WERI-Rb-1 (cell line): Measurements from ENCODE around the gene SLC25A13.

Experiments
- DNase-seq: peaks from one replicate; pipeline ENCODE4 v3.0.0-alpha.2; 2020
- H3K27ac ChIP-seq: fragments of 250-450 bp; sonication (Bioruptor Pico); 2 replicates; pipeline ENCODE4 v1.5.1; 2020; ENCODE audit warnings: mild to moderate bottlenecking, moderate library complexity
- H3K27me3 ChIP-seq: fragments of 250-450 bp; sonication (Bioruptor Pico); 2 replicates; pipeline ENCODE4 v1.5.1; 2021; ENCODE audit warnings: mild to moderate bottlenecking, low read depth, moderate library complexity; ENCODE audit not compliant: insufficient read depth, severe bottlenecking
- H3K36me3 ChIP-seq: fragments of 250-450 bp; sonication (Bioruptor Pico); 2 replicates; pipeline ENCODE4 v1.5.1; 2020; ENCODE audit warnings: mild to moderate bottlenecking, moderate library complexity
- H3K4me3 ChIP-seq: 2 replicates; pipeline ENCODE4 v1.5.1; 2011; ENCODE audit warnings: low read depth, mild to moderate bottlenecking, control low read depth, low read length
- H3K9me3 ChIP-seq: fragments of 250-450 bp; sonication (Bioruptor Pico); 2 replicates; pipeline ENCODE4 v1.5.1; 2021; ENCODE audit warnings: mild to moderate bottlenecking, moderate library complexity; ENCODE audit not compliant: severe bottlenecking
- CTCF ChIP-seq: IDR thresholded peaks from 2 replicates; pipeline ENCODE4 v1.5.1; 2011; ENCODE audit warnings: low read depth, mild to moderate bottlenecking, control low read depth, inconsistent platforms, low read length

SLC25A13 gene

GRCh38 chr7:96203786-96204185, 118.1 kb downstream of the SLC25A13 start:
- no peaks in the 10 kb centered on the region for H3K27me3 ChIP-seq
- H3K36me3 ChIP-seq: peaks cover 3% of the 10 kb centered on the region
- DNase-seq: no peak
- no peak overlapping the region for H3K4me3 ChIP-seq
- TF ChIP-seq CTCF: no peak
- no peaks in the 10 kb centered on the region for H3K9me3 ChIP-seq
- no peak overlapping the region for H3K27ac ChIP-seq

GRCh38 chr7:96202102-96202501, 119.8 kb downstream of the SLC25A13 start:
- H3K36me3 ChIP-seq: peaks cover 3% of the 10 kb centered on the region; the same call in 1 of the 2 replicates
- no peak overlapping the region for H3K27ac ChIP-seq
- no peak for DNase-seq
- no peak for TF ChIP-seq CTCF
- H3K9me3 ChIP-seq: no peaks in the 10 kb centered on the region
- H3K4me3 ChIP-seq: no peak overlapping the region
- no peaks in the 10 kb centered on the region for H3K27me3 ChIP-seq

- H3K36me3 ChIP-seq: no peaks in the 10 kb centered on the region
- no peaks in the 10 kb centered on the region for H3K9me3 ChIP-seq
- H3K27me3 ChIP-seq: no peaks in the 10 kb centered on the region
- TF ChIP-seq CTCF: no peak
- H3K27ac ChIP-seq: no peak overlapping the region
- DNase-seq: no peak
- no peak overlapping the region for H3K4me3 ChIP-seq
These were observed 121.2 kb downstream of the SLC25A13 start for GRCh38 chr7:96200740-96201139.

GRCh38 chr7:96199421-96199820, 122.5 kb downstream of the SLC25A13 start:
- TF ChIP-seq CTCF: no peak
- Histone ChIP-seq H3K9me3 (no peaks in the 10 kb centered on the region), H3K27ac (no peak overlapping the region), H3K36me3 (no peaks in the 10 kb centered on the region), H3K4me3 (no peak overlapping the region), H3K27me3 (no peaks in the 10 kb centered on the region)
- no peak for DNase-seq

GRCh38 chr7:96198047-96198636, 123.8 kb downstream of the SLC25A13 start:
- H3K27ac ChIP-seq: no peak overlapping the region
- peaks cover under 1% of the 10 kb centered on the region; the same call in 1 of the 2 replicates for H3K36me3 ChIP-seq
- H3K27me3 ChIP-seq: no peaks in the 10 kb centered on the region
- H3K9me3 ChIP-seq: no peaks in the 10 kb centered on the region
- no peak for DNase-seq
- no peak overlapping the region for H3K4me3 ChIP-seq
- TF ChIP-seq CTCF: no peak

- Histone ChIP-seq H3K27me3 (no peaks in the 10 kb centered on the region), H3K27ac (no peak overlapping the region), H3K9me3 (no peaks in the 10 kb centered on the region), H3K36me3 (peaks cover 9% of the 10 kb centered on the region), H3K4me3 (no peak overlapping the region)
- TF ChIP-seq CTCF: no peak
- no peak for DNase-seq
These were observed 125.2 kb downstream of the SLC25A13 start for GRCh38 chr7:96196676-96197075.
